Bronchial epithelial cell (primary cell): ENCODE results near the gene SLC29A4. TPM values are rescaled to one million over a fixed set of nuclear protein-coding genes. Genes with fewer than 3 reads are reported as not detected.
"Not testable (repeated sequence)": the region's sequence is repeated elsewhere in the genome, so short reads cannot be mapped to it uniquely, and the experiment has no call there.

Experiments
- DNase-seq: peaks from one replicate; pipeline ENCODE4 v3.0.0-alpha.2; 2010; ENCODE audit warnings: low read depth
- FAIRE-seq: peaks from 2 replicates; lab custom pipeline; 2011; peaks lifted over from hg19 to GRCh38; lab: Jason Lieb, UNC
- H3K27me3 ChIP-seq: 2 replicates; pipeline ENCODE4 v1.5.1; 2011; ENCODE audit warnings: low read length; ENCODE audit not compliant: control insufficient read depth, insufficient read depth
- H3K36me3 ChIP-seq: 2 replicates; pipeline ENCODE4 v1.5.1; 2011; ENCODE audit warnings: low read length; ENCODE audit not compliant: control insufficient read depth, insufficient read depth
- H3K4me3 ChIP-seq: 2 replicates; pipeline ENCODE4 v1.5.1; 2011; ENCODE audit warnings: mild to moderate bottlenecking, low read depth, low read length, control low read depth
- total RNA-seq: library from RNA; depleted of rRNA; stranded (reverse); fragments of >200 nt; gene quantifications from 2 replicates; pipeline ENCODE4 v1.2.1, GENCODE V29; 2014
- TF ChIP-seq, protein P1 (sequence below): IDR thresholded peaks from 2 replicates; pipeline ENCODE4 v1.5.1; 2011; ENCODE audit warnings: mild to moderate bottlenecking, moderate library complexity, low read length, control low read depth, inconsistent platforms; ENCODE audit not compliant: insufficient read depth, severe bottlenecking

Gene SLC29A4
- total RNA-seq, 1 donor from 2014 or later, result 9.5 TPM

DNA sequence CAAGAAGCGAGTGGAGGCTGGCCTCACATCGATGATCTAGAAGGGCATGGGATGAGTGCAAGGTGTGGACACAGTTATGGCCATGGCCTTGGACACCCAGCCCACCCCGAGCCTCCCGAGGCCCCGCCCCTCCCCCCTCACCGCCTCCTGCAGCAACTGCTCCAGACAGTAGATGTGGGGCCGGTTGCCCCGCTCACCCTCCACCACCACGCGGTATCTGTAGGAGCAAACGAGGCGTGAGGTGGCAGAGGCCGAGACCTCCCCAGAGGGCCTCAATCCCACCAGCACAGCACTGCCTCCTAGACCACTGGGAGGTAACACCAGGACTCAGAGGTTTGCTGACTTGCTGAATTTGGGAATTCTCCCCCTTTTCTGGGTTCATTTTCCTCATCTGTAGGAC lies 37.6 kb downstream of the SLC29A4 start:
- Histone ChIP-seq H3K36me3 (peaks cover 35% of the 10 kb centered on the region), H3K4me3 (no peak overlapping the region), H3K27me3 (no peaks in the 10 kb centered on the region)
- TF ChIP-seq, protein P1, sequence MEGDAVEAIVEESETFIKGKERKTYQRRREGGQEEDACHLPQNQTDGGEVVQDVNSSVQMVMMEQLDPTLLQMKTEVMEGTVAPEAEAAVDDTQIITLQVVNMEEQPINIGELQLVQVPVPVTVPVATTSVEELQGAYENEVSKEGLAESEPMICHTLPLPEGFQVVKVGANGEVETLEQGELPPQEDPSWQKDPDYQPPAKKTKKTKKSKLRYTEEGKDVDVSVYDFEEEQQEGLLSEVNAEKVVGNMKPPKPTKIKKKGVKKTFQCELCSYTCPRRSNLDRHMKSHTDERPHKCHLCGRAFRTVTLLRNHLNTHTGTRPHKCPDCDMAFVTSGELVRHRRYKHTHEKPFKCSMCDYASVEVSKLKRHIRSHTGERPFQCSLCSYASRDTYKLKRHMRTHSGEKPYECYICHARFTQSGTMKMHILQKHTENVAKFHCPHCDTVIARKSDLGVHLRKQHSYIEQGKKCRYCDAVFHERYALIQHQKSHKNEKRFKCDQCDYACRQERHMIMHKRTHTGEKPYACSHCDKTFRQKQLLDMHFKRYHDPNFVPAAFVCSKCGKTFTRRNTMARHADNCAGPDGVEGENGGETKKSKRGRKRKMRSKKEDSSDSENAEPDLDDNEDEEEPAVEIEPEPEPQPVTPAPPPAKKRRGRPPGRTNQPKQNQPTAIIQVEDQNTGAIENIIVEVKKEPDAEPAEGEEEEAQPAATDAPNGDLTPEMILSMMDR, result no peak
- FAIRE-seq (no peak), DNase-seq (no peak)

DNA sequence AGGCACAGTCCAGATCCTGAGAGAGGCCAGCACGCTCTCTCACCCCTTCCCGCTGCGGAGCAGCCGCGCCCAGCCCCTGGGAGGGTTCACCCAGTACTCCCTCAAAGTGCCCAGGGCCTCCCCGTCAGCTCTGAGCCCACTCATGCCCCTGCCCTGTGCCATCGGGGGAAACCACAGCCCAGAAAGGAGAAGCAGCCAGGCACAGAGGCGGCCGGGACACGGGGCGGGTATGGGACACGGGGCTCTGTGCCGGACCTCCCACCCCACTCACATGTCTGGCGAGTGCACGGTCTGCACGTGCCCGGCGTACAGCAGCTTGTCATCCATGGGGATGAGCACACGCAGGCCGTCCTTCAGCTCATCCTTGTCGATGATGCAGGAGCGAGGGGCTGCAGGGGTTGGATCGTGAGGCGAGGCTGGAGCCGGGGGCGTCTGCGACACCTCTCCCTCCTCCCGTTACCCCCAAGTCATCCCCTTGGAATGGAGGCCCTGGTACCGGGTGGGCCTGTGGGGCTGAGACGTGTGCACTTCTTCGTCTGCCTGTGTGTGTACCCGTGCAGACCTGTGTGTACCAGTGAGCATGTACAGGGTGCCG lies 38.2 kb downstream of the SLC29A4 start:
- FAIRE-seq (no peak), DNase-seq (no peak)
- H3K36me3 ChIP-seq, result peaks cover 32% of the 10 kb centered on the region
- TF ChIP-seq, protein P1, result no peak
- H3K4me3 ChIP-seq, result no peak overlapping the region
- H3K27me3 ChIP-seq, result no peaks in the 10 kb centered on the region

DNA sequence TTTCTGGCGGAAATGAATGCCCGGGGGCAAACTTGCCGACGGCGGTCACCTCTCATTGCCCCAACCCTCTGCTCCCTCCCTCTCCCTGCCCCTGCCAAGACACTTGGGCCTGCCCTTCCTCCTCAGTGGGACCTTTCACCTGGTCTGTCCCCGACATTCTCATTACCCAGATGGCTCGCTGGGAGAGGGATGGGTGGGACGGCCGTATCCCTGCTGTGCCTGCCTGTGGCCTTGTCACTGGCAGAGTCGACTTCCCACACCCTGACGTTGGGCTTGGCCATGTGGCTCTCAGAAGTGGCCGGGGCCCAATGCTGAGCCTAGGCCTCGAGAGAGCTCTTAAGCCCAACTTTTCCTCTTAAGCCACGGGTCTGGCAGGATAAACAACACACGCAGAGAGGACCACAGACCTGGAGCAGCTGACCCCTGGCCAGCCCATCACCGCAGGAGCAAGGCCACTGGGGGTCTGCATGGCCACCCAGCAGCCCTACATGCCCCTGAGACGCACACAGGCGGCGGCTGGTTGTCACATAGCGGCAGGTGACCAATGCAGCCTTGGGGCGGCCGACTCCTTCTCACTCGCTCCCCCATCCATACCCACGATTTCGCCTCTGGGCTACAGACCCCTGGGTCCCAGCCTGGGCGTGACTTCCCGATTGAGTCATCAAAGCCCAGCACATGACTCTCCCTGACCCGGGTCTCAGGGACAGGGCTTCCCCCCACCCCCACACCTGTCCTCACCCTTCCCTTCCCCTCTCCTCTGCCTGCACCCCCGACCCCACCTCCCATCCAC lies 40.1 kb downstream of the SLC29A4 start:
- no peak overlapping the region for H3K4me3 ChIP-seq
- no peaks in the 10 kb centered on the region for H3K27me3 ChIP-seq
- no peak for FAIRE-seq
- H3K36me3 ChIP-seq, result peaks cover 32% of the 10 kb centered on the region
- DNase-seq, result no peak
- TF ChIP-seq, protein P1, result no peak

DNA sequence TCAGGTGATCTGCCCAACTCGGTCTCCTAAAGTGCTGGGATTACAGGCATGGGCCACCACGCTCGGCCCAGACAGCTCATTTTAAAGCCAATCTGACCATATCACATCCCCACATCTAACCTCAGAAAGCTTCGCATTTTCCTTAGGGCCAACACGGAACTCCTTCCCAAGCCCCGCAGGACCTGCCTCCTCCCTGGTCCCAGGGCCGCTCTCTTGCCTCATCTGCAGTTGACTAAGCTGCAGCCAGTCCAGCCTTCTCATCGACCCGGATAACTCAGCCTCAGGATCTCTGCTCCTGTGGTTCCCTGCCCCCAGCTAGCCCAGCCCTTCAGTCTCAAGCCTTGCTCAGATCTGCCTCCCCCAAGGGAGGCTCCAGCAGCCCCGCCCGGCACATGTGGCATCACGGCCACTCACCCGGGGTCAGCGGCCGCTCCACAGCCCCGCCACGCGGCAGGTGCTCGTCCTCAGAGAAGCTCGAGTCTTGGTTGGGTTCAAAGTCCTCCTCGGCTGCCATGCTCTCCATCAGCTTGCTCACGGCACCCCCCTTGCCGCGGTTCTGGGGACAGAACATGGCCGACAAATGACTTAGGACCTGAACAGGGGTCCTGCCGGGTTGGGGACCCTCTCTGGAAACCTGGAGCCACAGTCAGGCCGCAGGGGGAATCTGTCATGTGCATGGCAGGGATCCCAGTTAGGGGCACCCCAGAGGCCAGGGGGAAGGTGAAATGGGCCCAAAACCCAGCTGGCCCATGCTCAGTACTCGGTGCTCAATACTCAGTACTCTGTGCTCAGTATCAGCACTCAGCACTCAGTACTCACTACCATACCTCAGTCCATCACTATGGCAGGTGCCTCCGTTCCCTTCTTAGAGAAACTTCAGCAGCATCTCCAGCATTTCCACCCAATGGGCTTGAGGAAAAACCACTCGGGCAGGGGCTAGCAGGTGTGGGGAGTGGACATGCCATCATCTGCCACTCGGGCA lies 41.3 kb downstream of the SLC29A4 start:
- FAIRE-seq, H3K4me3 ChIP-seq, DNase-seq, H3K27me3 ChIP-seq: not testable (repeated sequence)
- H3K36me3 ChIP-seq, result peaks cover 32% of the 10 kb centered on the region

DNA sequence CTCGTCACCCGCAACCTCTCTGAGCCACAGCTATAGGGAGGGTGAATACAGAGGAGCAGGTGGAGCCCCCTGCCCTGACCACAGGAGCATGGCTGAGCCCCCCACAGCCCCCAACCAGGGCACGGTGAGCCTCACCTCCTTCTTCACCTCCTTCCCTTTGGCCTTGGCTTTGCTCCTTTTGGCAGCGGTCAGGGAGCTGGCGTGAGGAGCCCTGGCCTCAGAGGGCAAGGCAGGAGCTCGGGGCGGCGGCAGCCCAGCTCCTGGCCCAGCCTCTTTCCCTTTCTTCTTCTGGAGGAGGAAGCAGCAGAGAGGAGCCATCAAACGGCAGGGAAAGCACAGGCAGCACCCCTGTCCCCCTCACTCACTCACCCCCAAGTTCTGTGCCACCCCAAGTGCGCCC lies 42.2 kb downstream of the SLC29A4 start:
- peaks cover 33% of the 10 kb centered on the region for H3K36me3 ChIP-seq
- TF ChIP-seq, protein P1, result no peak
- FAIRE-seq (no peak), DNase-seq (no peak)
- no peaks in the 10 kb centered on the region for H3K27me3 ChIP-seq
- no peak overlapping the region for H3K4me3 ChIP-seq
